Upper lobe of left lung (tissue), 4 donors: ENCODE data around the gene ITGA11.

Experiments
- CTCF ChIP-seq, 6 experiments: fragments of 450-650 bp in 4 of 6; fragments of 200-600 bp in 2 of 6; sonication (generic) in 2 of 6; IDR thresholded peaks; one replicate each; pipeline ENCODE4 v1.5.1; 2016 to 2019; ENCODE audit warnings: antibody characterized with exemption in 6 of 6
- EP300 ChIP-seq, 4 donors: sonication (generic); formaldehyde crosslinking; IDR thresholded peaks; one replicate each; pipeline ENCODE4 v1.5.1; 2017; ENCODE audit warnings: antibody characterized with exemption in 4 of 4, control low read depth in 2 of 4
- POLR2A ChIP-seq, 4 donors: fragments of 450-650 bp; IDR thresholded peaks; one replicate each; pipeline ENCODE4 v1.5.1; 2016 to 2017; ENCODE audit warnings: antibody characterized with exemption in 4 of 4, mild to moderate bottlenecking in 2 of 4
- POLR2AphosphoS5 ChIP-seq, 2 donors: sonication (generic); formaldehyde crosslinking; IDR thresholded peaks; one replicate each; pipeline ENCODE4 v1.5.1; 2017; ENCODE audit warnings: antibody characterized with exemption in 2 of 2

DNA sequence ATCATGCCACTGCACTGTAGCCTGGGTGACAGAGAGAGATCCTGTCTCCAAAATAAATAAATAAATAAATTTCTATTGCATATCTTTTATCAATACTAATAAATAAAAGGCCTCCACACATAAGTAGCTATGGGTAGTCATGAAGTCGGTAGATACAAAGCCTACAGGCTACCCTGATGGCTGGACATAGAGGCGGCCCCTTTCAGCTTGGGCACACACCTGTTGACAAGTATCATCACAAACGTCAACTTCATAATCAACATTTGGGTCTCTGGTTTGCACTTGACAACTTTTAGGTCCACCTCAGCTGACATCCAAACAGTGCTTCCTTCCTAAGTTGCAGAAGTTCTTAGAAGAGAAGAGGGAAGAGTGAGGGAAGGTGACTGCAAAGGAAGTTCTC is 53.4 kb downstream of the ITGA11 start:
- TF ChIP-seq CTCF (IDR thresholded peaks at IDR 0.05), result no peak
- no peak for TF ChIP-seq POLR2A (IDR thresholded peaks at IDR 0.05)
- TF ChIP-seq POLR2AphosphoS5 (IDR thresholded peaks at IDR 0.05), result no peak
- TF ChIP-seq EP300 (IDR thresholded peaks at IDR 0.05), result no peak
